SH-SY5Y (cell line): ENCODE results near the gene KCNK4.

Experiments
- GATA2 ChIP-seq: IDR thresholded peaks from 2 replicates; pipeline ENCODE4 v1.6.1; 2011; ENCODE audit warnings: mild to moderate bottlenecking, low read depth, low read length
- GATA3 ChIP-seq: IDR thresholded peaks from 2 replicates; pipeline ENCODE4 v1.6.1; 2011; ENCODE audit warnings: low read depth, mild to moderate bottlenecking, low read length, moderate library complexity

- TF ChIP-seq GATA2 (no peak), GATA3 (no peak)
These were observed 22.5 kb downstream of the KCNK4 start for GRCh38 chr11:64313491-64314145.
